Ascending aorta (tissue), 2 donors: ENCODE data around the gene TTC7B. TPM values are rescaled to one million over a fixed set of nuclear protein-coding genes. Genes with fewer than 3 reads are reported as not detected.
A peak's percentile ranks its signal among the peaks of the same experiment; 100 is the strongest.

Experiments
- DNase-seq, 2 donors: peaks; one replicate each; pipeline ENCODE4 v3.0.0-alpha.2; 2019; ENCODE audit warnings: low spot score in 2 of 2
- H3K27ac ChIP-seq, 2 donors: fragments of 200-600 bp; sonication (generic); one replicate each; pipeline ENCODE4 v1.5.1; 2016 to 2017; ENCODE audit warnings: mild to moderate bottlenecking in 1 of 2
- H3K27me3 ChIP-seq: fragments of 200-600 bp; sonication (generic); one replicate; pipeline ENCODE4 v1.5.1; 2017
- H3K36me3 ChIP-seq, 2 donors: fragments of 200-600 bp; sonication (generic); one replicate each; pipeline ENCODE4 v1.5.1; 2016
- H3K4me1 ChIP-seq, 2 donors: fragments of 200-600 bp; sonication (generic); one replicate each; pipeline ENCODE4 v1.5.1; 2016 to 2017; ENCODE audit warnings: mild to moderate bottlenecking in 1 of 2
- H3K4me3 ChIP-seq, 2 donors: fragments of 200-600 bp; sonication (generic); one replicate each; pipeline ENCODE4 v1.5.1; 2016 to 2017; ENCODE audit warnings: mild to moderate bottlenecking in 1 of 2
- H3K9me3 ChIP-seq, 2 donors: fragments of 200-600 bp; sonication (generic); one replicate each; pipeline ENCODE4 v1.5.1; 2016
- intact Hi-C: fragments of 100-400 bp; cut with DNase I; formaldehyde crosslinking; loops from one replicate; pipeline ENCODE4 v1.15.1; 2023
- total RNA-seq: library from RNA; depleted of rRNA; stranded (reverse); fragments of >200 nt; gene quantifications from one replicate; pipeline ENCODE4 v1.1.0, GENCODE V29; 2016
- TF ChIP-seq, protein P1 (sequence below), 3 experiments: fragments of 200-600 bp in 2 of 3; fragments of 450-650 bp in 1 of 3; sonication (generic) in 2 of 3; IDR thresholded peaks; one replicate each; pipeline ENCODE4 v1.5.1; 2016 to 2019; ENCODE audit warnings: antibody characterized with exemption in 3 of 3, mild to moderate bottlenecking in 1 of 3, moderate library complexity in 1 of 3

The TTC7B gene
- total RNA-seq, 1 donor from 2014 or later = 18.5 TPM

DNA sequence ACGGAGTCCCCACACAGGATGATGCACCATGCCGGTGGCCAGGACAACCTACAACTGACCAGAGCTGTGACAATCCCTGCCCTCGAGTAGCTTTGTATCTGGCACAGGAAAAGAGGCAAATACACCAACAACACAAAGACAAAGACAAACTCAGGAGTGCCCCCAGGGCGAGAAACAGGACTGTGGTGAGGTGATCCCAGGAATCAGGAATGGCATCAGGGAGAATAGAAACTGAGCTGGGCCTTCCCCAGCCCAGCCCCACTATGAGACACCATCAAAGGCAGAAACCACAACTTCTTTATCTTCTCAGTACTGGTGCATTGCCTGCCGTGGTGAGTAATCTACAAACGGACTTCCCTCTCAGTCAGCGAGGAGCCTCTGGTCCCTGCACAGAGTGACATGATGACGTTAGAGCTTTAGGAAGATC is 157.7 kb downstream of the TTC7B start:
- peaks cover 0 to 4% of the 10 kb centered on the region in 2 donors for H3K4me1 ChIP-seq
- TF ChIP-seq, protein P1, sequence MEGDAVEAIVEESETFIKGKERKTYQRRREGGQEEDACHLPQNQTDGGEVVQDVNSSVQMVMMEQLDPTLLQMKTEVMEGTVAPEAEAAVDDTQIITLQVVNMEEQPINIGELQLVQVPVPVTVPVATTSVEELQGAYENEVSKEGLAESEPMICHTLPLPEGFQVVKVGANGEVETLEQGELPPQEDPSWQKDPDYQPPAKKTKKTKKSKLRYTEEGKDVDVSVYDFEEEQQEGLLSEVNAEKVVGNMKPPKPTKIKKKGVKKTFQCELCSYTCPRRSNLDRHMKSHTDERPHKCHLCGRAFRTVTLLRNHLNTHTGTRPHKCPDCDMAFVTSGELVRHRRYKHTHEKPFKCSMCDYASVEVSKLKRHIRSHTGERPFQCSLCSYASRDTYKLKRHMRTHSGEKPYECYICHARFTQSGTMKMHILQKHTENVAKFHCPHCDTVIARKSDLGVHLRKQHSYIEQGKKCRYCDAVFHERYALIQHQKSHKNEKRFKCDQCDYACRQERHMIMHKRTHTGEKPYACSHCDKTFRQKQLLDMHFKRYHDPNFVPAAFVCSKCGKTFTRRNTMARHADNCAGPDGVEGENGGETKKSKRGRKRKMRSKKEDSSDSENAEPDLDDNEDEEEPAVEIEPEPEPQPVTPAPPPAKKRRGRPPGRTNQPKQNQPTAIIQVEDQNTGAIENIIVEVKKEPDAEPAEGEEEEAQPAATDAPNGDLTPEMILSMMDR (IDR thresholded peaks at IDR 0.05) = no peak
- intact Hi-C loops = no loop called here
- peaks cover 3 to 10% of the 10 kb centered on the region in 2 donors for H3K36me3 ChIP-seq
- no peak overlapping the region for H3K4me3 ChIP-seq
- H3K27me3 ChIP-seq = no peaks in the 10 kb centered on the region
- DNase-seq = no peak
- H3K27ac ChIP-seq = no peak overlapping the region
- H3K9me3 ChIP-seq = no peaks in the 10 kb centered on the region

DNA sequence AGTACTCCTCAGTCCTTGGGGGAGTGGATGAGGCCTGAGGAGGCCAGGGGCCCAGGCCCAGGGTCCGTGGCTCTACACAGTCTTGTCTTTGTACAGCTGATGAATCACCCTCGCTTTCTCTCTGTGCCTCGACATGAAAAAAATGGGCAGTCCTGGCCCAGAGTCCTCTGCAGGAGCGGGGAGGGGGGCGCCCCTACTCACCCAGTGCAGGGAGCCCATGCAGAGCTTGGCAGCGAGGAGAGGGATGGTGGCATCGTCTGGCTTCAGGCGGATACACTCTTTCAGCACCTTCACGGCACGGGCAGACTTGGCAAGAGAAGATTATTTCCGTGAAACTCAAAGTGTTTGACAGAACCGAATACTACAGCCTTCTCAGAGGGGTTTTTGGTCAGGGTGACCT is 159.3 kb downstream of the TTC7B start:
- TF ChIP-seq, protein P1 (IDR thresholded peaks at IDR 0.05) = no peak
- intact Hi-C loops = no loop called here
- H3K4me1 ChIP-seq = peaks cover 0 to 4% of the 10 kb centered on the region in 2 donors

DNA sequence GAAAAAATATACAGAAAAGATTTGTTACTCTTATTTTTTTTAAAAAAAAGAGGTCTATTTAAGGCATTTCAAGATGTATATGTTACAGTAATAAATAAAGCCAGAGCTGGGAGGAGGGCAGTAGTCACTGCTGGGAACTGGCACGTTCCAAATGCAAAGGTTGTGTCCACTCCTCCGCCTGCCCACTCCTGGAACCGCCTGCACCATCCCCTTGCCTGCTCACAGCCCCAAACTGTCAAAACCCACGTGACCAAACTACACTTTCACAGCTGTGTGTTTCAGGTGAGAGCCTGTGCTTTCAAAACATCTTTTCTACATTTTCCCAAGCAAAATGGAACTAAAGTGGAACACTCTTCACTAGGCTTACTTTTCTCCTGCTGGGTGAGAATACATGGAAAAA is 160.4 kb downstream of the TTC7B start:
- no peak overlapping the region for H3K27ac ChIP-seq
- intact Hi-C loops = no loop called here

More for the DNA sequence above, 159.3 kb downstream of the TTC7B start:
- no peak for DNase-seq
- Histone ChIP-seq H3K27ac (no peak overlapping the region), H3K4me3 (no peak overlapping the region), H3K27me3 (no peaks in the 10 kb centered on the region), H3K9me3 (no peaks in the 10 kb centered on the region), H3K36me3 (peaks cover 3 to 10% of the 10 kb centered on the region in 2 donors)

DNA sequence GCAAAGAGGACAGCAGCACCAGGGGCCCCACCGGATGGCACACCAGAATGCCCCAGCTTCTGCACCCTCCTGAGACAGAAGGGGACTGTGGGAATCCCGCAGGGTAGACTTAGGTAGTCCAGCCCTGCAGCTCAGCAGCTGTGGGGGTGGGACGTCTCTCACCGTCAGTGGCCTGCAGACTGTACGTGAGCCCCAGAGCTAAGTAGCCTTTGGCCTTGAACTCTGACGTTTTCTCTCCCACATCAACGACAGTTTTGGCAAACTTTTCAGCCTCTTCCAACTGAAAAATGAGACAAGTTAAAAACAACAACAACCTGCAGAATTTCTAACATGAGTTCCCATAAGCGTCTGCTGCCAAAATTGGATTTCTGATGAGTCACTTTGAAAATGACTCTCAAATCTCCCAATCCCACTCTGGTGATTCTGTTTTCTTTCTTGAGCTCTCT is 161.4 kb downstream of the TTC7B start:
- H3K4me1 ChIP-seq = peaks cover 0 to 4% of the 10 kb centered on the region in 2 donors
- no peaks in the 10 kb centered on the region for H3K27me3 ChIP-seq
- no peaks in the 10 kb centered on the region for H3K9me3 ChIP-seq
- TF ChIP-seq, protein P1 (IDR thresholded peaks at IDR 0.05) = no peak
- intact Hi-C loops = no loop called here
- H3K27ac ChIP-seq = peak overlapping the region in 1 of 2 donors; percentile 6
- peaks cover 3 to 10% of the 10 kb centered on the region in 2 donors for H3K36me3 ChIP-seq
- H3K4me3 ChIP-seq = no peak overlapping the region
- DNase-seq = no peak

More for the DNA sequence above, 160.4 kb downstream of the TTC7B start:
- H3K27me3 ChIP-seq = no peaks in the 10 kb centered on the region
- H3K4me3 ChIP-seq = no peak overlapping the region
- TF ChIP-seq, protein P1 (IDR thresholded peaks at IDR 0.05) = no peak
- DNase-seq = no peak
- peaks cover 3 to 10% of the 10 kb centered on the region in 2 donors for H3K36me3 ChIP-seq
- peaks cover 0 to 4% of the 10 kb centered on the region in 2 donors for H3K4me1 ChIP-seq
- H3K9me3 ChIP-seq = no peaks in the 10 kb centered on the region

DNA sequence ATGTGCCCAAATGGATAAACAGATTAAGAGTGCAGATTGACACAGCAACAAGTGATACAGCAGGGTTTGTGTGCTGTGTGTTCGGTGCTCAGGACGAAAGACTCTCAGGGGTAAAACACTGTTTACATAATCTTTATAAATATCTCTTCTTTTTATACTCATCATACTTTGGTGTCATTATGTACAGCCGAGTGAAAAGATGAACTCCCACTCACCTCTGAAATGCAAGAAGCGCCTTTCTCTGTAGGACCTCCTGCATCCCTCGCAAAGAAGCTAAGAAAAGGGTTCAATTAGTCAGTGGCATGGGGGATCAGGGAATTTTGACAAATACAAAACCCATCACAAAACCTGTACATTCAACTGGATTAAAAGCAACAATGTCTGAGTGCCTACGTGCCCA is 163.6 kb downstream of the TTC7B start:
- H3K36me3 ChIP-seq = peaks cover 3 to 6% of the 10 kb centered on the region in 2 donors
- TF ChIP-seq, protein P1 (IDR thresholded peaks at IDR 0.05) = no peak
- peaks cover 0 to 4% of the 10 kb centered on the region in 2 donors for H3K4me1 ChIP-seq
- H3K27ac ChIP-seq = no peak overlapping the region
- intact Hi-C loops = no loop called here
- no peaks in the 10 kb centered on the region for H3K9me3 ChIP-seq
- H3K27me3 ChIP-seq = no peaks in the 10 kb centered on the region
- no peak for DNase-seq
- no peak overlapping the region for H3K4me3 ChIP-seq
